Liver (tissue), 9 donors: Measurements from ENCODE around the gene RNF217. TPM values are rescaled to one million over a fixed set of nuclear protein-coding genes. Genes with fewer than 3 reads are reported as not detected.

ENCODE experiments used
- DNase-seq: peaks from one replicate; pipeline ENCODE4 v3.0.0-alpha.2; 2017; ENCODE audit warnings: low spot score
- H3K27ac ChIP-seq, 2 donors: one replicate each; pipeline ENCODE4 v1.7.0; 2013; ENCODE audit warnings: inconsistent platforms in 2 of 2, low read length in 2 of 2, control low read depth in 1 of 2, low read depth in 1 of 2, mild to moderate bottlenecking in 1 of 2
- H3K27me3 ChIP-seq, 4 donors: one replicate each; pipeline versions ENCODE4 v1.6.1 to v1.7.0; 2013; ENCODE audit warnings: low read length in 3 of 4, inconsistent platforms in 1 of 4, mild to moderate bottlenecking in 1 of 4, moderate library complexity in 1 of 4; ENCODE audit not compliant: control insufficient read depth in 4 of 4, insufficient read depth in 4 of 4
- H3K36me3 ChIP-seq, 4 donors: one replicate each; pipeline versions ENCODE4 v1.6.1 to v1.7.0; 2013; ENCODE audit warnings: low read length in 3 of 4, mild to moderate bottlenecking in 3 of 4, low read depth in 1 of 4, moderate library complexity in 1 of 4; ENCODE audit not compliant: control insufficient read depth in 4 of 4, insufficient read depth in 3 of 4
- H3K4me1 ChIP-seq, 4 donors: one replicate each; pipeline versions ENCODE4 v1.6.1 to v1.7.0; 2013; ENCODE audit warnings: low read length in 3 of 4, mild to moderate bottlenecking in 3 of 4, moderate library complexity in 1 of 4; ENCODE audit not compliant: control insufficient read depth in 4 of 4, insufficient read depth in 4 of 4
- H3K4me3 ChIP-seq, 3 donors: one replicate each; pipeline versions ENCODE4 v1.6.1 to v1.7.0; 2013; ENCODE audit warnings: low read length in 3 of 3, control low read depth in 1 of 3, low read depth in 1 of 3, mild to moderate bottlenecking in 1 of 3
- H3K9ac ChIP-seq, 2 donors: one replicate each; pipeline ENCODE4 v1.7.0; 2013; ENCODE audit warnings: low read length in 2 of 2, mild to moderate bottlenecking in 2 of 2, moderate library complexity in 2 of 2, control low read depth in 1 of 2, low read depth in 1 of 2
- H3K9me3 ChIP-seq, 4 donors: one replicate each; pipeline versions ENCODE4 v1.6.1 to v1.7.0; 2013; ENCODE audit warnings: low read length in 3 of 4; ENCODE audit not compliant: control insufficient read depth in 4 of 4
- EGR1 ChIP-seq, 2 donors: IDR thresholded peaks; 2 replicates each; pipeline ENCODE4 v1.6.1; 2016 to 2018; ENCODE audit warnings: antibody characterized with exemption in 2 of 2, low read depth in 2 of 2
- FOXA1 ChIP-seq: IDR thresholded peaks from 2 replicates; pipeline ENCODE4 v1.6.1; 2016; ENCODE audit warnings: antibody characterized with exemption
- FOXA2 ChIP-seq: IDR thresholded peaks from 2 replicates; pipeline ENCODE4 v1.6.1; 2016; ENCODE audit warnings: antibody characterized with exemption
- GABPA ChIP-seq, 2 donors: IDR thresholded peaks in 1 of 2; conservative IDR thresholded peaks in 1 of 2; 2 replicates each; pipeline ENCODE4 v1.6.1; 2016; ENCODE audit warnings: antibody characterized with exemption in 2 of 2, mild to moderate bottlenecking in 1 of 2, moderate library complexity in 1 of 2
- HNF4A ChIP-seq, 2 donors: conservative IDR thresholded peaks; 2 replicates each; pipeline ENCODE4 v1.6.1; 2016; ENCODE audit warnings: antibody characterized with exemption in 2 of 2, mild to moderate bottlenecking in 2 of 2
- HNF4G ChIP-seq: IDR thresholded peaks from 2 replicates; pipeline ENCODE4 v1.6.1; 2016; ENCODE audit warnings: antibody characterized with exemption
- JUND ChIP-seq, 2 donors: IDR thresholded peaks; 2 replicates each; pipeline ENCODE4 v1.6.1; 2016; ENCODE audit warnings: antibody characterized with exemption in 2 of 2
- NR2F2 ChIP-seq: IDR thresholded peaks from 2 replicates; pipeline ENCODE4 v1.6.1; 2016; ENCODE audit warnings: antibody characterized with exemption
- RAD21 ChIP-seq, 2 donors: IDR thresholded peaks; 2 replicates each; pipeline ENCODE4 v1.6.1; 2016; ENCODE audit warnings: antibody characterized with exemption in 2 of 2, mild to moderate bottlenecking in 2 of 2
- RXRA ChIP-seq, 2 donors: IDR thresholded peaks; 2 replicates each; pipeline ENCODE4 v1.6.1; 2017 to 2018; ENCODE audit warnings: antibody characterized with exemption in 2 of 2, mild to moderate bottlenecking in 1 of 2
- SP1 ChIP-seq: IDR thresholded peaks from 2 replicates; pipeline ENCODE4 v1.6.1; 2018; ENCODE audit warnings: antibody characterized with exemption, mild to moderate bottlenecking
- TAF1 ChIP-seq: conservative IDR thresholded peaks from 2 replicates; pipeline ENCODE4 v1.6.1; 2016; ENCODE audit warnings: antibody characterized with exemption, mild to moderate bottlenecking
- YY1 ChIP-seq: IDR thresholded peaks from 2 replicates; pipeline ENCODE4 v1.6.1; 2016; ENCODE audit warnings: antibody characterized with exemption, mild to moderate bottlenecking
- WGBS: extraction: QIAGEN DNeasy Blood & Tissue Kit; methylation state at CpG from one replicate; pipeline ENCODE4 v1.1.7; 2013; 5-methylcytosine and 5-hydroxymethylcytosine counted together
- polyA plus RNA-seq, 2 donors: library from polyadenylated mRNA; stranded (reverse) in 1 of 2; unstranded in 1 of 2; fragments of 200-250 nt in 1 of 2; fragments of >200 nt in 1 of 2; fragmentation: Nextera tagmentation in 1 of 2; extraction: Ambion mirVana in 1 of 2; gene quantifications; one replicate each; pipeline versions ENCODE4 v1.2.1 to v1.2.3, GENCODE V29; 2013 to 2015
- total RNA-seq, 2 donors: library from RNA; depleted of rRNA; stranded (reverse); fragments of >200 nt; gene quantifications; one replicate each; pipeline ENCODE4 v1.2.3, GENCODE V29; 2014
- TF ChIP-seq, protein P1 (sequence below): IDR thresholded peaks from 2 replicates; pipeline ENCODE4 v1.6.1; 2016; ENCODE audit warnings: antibody characterized with exemption
- TF ChIP-seq, protein P2 (sequence below): IDR thresholded peaks from 2 replicates; pipeline ENCODE4 v1.6.1; 2016; ENCODE audit warnings: antibody characterized with exemption
- TF ChIP-seq, protein P3 (sequence below): IDR thresholded peaks from 2 replicates; pipeline ENCODE4 v1.6.1; 2016; ENCODE audit warnings: antibody characterized with exemption
- TF ChIP-seq, protein P4 (sequence below): fragments of 150-350 bp; IDR thresholded peaks from 2 replicates; pipeline ENCODE4 v1.5.1; 2017; ENCODE audit warnings: improper control_type of control experiment, low read depth, low read length; ENCODE audit not compliant: missing input control
- donor health status: healthy.
- donor health status: healthy.
- donor health status: healthy.
- donor health status: healthy.
- donor health status: healthy.

RNF217 gene
- total and polyA plus RNA-seq, 4 donors, result 2.3 to 18.3 (median 4.1) TPM

DNA sequence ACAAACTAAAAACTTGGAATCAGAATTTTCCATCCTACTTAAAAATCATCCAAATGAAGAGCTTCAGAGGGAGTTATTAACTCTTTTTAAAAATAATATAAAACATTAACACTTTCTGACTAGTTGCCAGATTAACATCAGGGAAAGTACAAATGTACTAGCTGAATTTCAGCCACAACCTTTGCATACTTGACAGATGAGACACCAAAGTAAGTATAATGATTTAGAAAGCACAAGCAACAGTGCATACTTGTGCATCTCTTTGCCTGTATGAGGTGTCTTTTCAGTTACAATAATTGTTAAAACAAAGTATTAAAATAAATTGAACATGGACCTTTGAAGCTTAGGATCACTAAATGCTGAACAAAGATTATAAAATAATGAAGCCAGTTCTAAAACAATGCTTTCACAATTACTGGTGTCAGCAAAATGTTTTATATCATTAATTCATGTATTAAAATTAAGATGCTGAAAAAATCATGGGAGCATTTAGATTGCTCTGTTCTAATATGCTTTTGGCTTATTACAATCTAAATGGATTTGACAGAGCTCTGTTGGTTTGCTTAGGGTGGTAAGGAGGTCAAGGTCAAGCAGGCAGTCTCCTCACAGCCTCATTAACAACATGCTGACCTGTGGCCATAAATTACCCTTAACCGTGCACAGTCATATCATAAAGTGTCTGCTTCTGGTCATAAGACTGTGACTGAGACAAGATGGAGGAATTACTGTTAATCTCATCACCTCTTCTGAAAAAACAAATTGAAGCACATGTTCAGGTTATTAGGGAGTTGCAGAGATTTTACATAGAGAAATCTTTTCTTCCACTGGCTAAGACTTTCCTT lies 15.1 kb downstream of the RNF217 start (continued):
- TF ChIP-seq JUND (IDR thresholded peaks at IDR 0.05), result no peak
- TF ChIP-seq, protein P1, sequence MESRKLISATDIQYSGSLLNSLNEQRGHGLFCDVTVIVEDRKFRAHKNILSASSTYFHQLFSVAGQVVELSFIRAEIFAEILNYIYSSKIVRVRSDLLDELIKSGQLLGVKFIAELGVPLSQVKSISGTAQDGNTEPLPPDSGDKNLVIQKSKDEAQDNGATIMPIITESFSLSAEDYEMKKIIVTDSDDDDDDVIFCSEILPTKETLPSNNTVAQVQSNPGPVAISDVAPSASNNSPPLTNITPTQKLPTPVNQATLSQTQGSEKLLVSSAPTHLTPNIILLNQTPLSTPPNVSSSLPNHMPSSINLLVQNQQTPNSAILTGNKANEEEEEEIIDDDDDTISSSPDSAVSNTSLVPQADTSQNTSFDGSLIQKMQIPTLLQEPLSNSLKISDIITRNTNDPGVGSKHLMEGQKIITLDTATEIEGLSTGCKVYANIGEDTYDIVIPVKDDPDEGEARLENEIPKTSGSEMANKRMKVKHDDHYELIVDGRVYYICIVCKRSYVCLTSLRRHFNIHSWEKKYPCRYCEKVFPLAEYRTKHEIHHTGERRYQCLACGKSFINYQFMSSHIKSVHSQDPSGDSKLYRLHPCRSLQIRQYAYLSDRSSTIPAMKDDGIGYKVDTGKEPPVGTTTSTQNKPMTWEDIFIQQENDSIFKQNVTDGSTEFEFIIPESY, result no peak

DNA sequence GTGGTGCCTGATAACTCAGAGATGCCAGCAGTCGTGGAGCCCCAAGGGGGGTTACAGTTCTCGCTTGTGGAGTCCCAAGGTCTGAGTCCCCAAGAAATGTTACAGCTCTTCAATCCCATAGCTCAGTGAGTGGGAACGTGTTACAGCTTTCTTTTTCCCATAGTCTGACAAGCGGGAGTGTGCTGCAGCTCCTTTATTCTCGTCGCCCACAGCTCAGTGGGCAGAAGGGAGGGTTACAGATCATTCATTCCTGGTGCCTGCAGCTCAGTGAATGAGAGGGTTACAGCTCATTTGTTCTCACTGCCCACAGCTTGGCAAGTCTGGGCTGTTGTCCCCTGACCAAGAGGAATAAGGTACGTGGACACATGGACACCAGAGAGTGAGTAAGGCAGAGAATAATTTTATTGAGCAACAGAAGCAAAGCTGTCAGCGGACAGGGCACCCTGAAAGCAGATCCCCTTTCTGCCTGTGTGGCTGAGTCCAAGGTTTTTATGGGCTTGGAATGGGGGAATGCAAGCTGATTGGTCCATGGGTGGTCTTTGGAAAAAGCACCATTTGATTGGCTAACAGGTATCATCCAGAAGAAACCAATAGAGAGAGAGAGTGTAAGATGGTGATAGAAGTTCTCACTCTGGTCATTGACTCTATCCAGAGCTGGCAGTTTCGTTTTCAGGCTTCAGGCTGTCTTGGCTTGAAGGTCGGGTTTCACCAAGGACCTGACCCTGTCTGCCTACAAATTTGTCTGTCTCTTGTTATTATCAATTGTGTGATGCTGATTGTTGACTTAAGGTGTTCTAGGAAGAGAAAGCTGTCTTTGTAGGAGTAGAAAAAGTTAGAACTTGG lies 16.4 kb downstream of the RNF217 start:
- no peak overlapping the region for H3K27ac ChIP-seq
- H3K4me3 ChIP-seq, result peak overlapping the region in 1 of 3 donors; percentile 4
- TF ChIP-seq GABPA (IDR thresholded peaks at IDR 0.05 in 1 of 2, conservative IDR thresholded peaks at IDR 0.05 in 1 of 2) (no peak), TAF1 (no peak), RXRA (IDR thresholded peaks at IDR 0.05) (no peak), SP1 (no peak), NR2F2 (no peak), FOXA2 (no peak), HNF4G (no peak), FOXA1 (no peak), RAD21 (IDR thresholded peaks at IDR 0.05) (no peak), JUND (IDR thresholded peaks at IDR 0.05) (no peak), HNF4A (conservative IDR thresholded peaks at IDR 0.05) (no peak), YY1 (no peak), EGR1 (IDR thresholded peaks at IDR 0.05; ENCODE audit: low read depth in 2 of 2) (no peak)
- TF ChIP-seq, protein P2, sequence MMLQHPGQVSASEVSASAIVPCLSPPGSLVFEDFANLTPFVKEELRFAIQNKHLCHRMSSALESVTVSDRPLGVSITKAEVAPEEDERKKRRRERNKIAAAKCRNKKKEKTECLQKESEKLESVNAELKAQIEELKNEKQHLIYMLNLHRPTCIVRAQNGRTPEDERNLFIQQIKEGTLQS, result no peak
- TF ChIP-seq, protein P3, sequence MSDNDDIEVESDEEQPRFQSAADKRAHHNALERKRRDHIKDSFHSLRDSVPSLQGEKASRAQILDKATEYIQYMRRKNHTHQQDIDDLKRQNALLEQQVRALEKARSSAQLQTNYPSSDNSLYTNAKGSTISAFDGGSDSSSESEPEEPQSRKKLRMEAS, result no peak
- TF ChIP-seq, protein P4, sequence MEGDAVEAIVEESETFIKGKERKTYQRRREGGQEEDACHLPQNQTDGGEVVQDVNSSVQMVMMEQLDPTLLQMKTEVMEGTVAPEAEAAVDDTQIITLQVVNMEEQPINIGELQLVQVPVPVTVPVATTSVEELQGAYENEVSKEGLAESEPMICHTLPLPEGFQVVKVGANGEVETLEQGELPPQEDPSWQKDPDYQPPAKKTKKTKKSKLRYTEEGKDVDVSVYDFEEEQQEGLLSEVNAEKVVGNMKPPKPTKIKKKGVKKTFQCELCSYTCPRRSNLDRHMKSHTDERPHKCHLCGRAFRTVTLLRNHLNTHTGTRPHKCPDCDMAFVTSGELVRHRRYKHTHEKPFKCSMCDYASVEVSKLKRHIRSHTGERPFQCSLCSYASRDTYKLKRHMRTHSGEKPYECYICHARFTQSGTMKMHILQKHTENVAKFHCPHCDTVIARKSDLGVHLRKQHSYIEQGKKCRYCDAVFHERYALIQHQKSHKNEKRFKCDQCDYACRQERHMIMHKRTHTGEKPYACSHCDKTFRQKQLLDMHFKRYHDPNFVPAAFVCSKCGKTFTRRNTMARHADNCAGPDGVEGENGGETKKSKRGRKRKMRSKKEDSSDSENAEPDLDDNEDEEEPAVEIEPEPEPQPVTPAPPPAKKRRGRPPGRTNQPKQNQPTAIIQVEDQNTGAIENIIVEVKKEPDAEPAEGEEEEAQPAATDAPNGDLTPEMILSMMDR, result no peak
- TF ChIP-seq, protein P1, result no peak
- WGBS, result 95% methylated on average over 10 of the region's 10 CpGs
- H3K9me3 ChIP-seq, result peaks cover 5 to 12% (median 12%) of the 10 kb centered on the region in 4 donors
- DNase-seq, result no peak
- peaks cover 2 to 10% (median 8%) of the 10 kb centered on the region in 4 donors for H3K4me1 ChIP-seq
- no peaks in the 10 kb centered on the region for H3K27me3 ChIP-seq
- H3K36me3 ChIP-seq, result peaks cover 0 to 15% (median 10%) of the 10 kb centered on the region in 4 donors
- H3K9ac ChIP-seq, result no peak overlapping the region
